Upper lobe of right lung (tissue), 1 donor: ENCODE measurements around the gene DPH7. TPM values are rescaled to one million over a fixed set of nuclear protein-coding genes. Genes with fewer than 3 reads are reported as not detected.

Experiments used
- ATAC-seq: fragments of 200-7000 bp; cut with Tn5 transposase; one replicate; pipeline ENCODE4 v1.9.1; 2020; ENCODE audit warnings: mild to moderate bottlenecking, moderate library complexity
- DNase-seq: peaks from one replicate; pipeline ENCODE4 v3.0.0-alpha.2; 2020
- H3K27ac ChIP-seq: fragments of 200-600 bp; one replicate; pipeline ENCODE4 v1.8.0; 2022
- H3K27me3 ChIP-seq: fragments of 200-600 bp; one replicate; pipeline ENCODE4 v1.8.0; 2022; ENCODE audit warnings: mild to moderate bottlenecking
- H3K36me3 ChIP-seq: fragments of 200-600 bp; one replicate; pipeline ENCODE4 v1.8.0; 2022
- H3K4me1 ChIP-seq: fragments of 200-600 bp; one replicate; pipeline ENCODE4 v1.8.0; 2022
- H3K4me3 ChIP-seq: fragments of 200-600 bp; one replicate; pipeline ENCODE4 v1.8.0; 2022; ENCODE audit warnings: mild to moderate bottlenecking
- H3K9me3 ChIP-seq: fragments of 200-600 bp; one replicate; pipeline ENCODE4 v1.8.0; 2022
- intact Hi-C: fragments of 100-400 bp; cut with DNase I; formaldehyde crosslinking; loops from one replicate; pipeline ENCODE4 v1.11.0; 2022
- total RNA-seq: library from RNA; stranded (reverse); fragmentation: NEBNext Ultra II Directional; extraction: Animal tissue kit (Norgen Biotek cat#: 25700); gene quantifications from one replicate; pipeline ENCODE4 v1.2.1, GENCODE V29; 2021
- TF ChIP-seq, protein P1 (sequence below): fragments of 200-600 bp; IDR thresholded peaks from one replicate; pipeline ENCODE4 v1.8.0; 2022; ENCODE audit warnings: antibody characterized with exemption
- donor health status: DM: no; HTN: yes; CAD: no; lungs with severe emphysema.

Gene DPH7
- total RNA-seq, 1 donor from 2014 or later = 30.2 TPM

- Histone ChIP-seq H3K27ac (no peak overlapping the region), H3K36me3 (no peaks in the 10 kb centered on the region), H3K4me3 (no peak overlapping the region), H3K9me3 (no peaks in the 10 kb centered on the region), H3K4me1 (no peaks in the 10 kb centered on the region), H3K27me3 (no peaks in the 10 kb centered on the region)
- no peak for DNase-seq
- no peak for ATAC-seq
- TF ChIP-seq, protein P1, sequence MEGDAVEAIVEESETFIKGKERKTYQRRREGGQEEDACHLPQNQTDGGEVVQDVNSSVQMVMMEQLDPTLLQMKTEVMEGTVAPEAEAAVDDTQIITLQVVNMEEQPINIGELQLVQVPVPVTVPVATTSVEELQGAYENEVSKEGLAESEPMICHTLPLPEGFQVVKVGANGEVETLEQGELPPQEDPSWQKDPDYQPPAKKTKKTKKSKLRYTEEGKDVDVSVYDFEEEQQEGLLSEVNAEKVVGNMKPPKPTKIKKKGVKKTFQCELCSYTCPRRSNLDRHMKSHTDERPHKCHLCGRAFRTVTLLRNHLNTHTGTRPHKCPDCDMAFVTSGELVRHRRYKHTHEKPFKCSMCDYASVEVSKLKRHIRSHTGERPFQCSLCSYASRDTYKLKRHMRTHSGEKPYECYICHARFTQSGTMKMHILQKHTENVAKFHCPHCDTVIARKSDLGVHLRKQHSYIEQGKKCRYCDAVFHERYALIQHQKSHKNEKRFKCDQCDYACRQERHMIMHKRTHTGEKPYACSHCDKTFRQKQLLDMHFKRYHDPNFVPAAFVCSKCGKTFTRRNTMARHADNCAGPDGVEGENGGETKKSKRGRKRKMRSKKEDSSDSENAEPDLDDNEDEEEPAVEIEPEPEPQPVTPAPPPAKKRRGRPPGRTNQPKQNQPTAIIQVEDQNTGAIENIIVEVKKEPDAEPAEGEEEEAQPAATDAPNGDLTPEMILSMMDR = no peak
- intact Hi-C loops = no loop called here
These were observed 69.5 kb downstream of the DPH7 start for GRCh38 chr9:137509198-137509597.

- H3K27ac ChIP-seq = no peak overlapping the region
- H3K4me1 ChIP-seq = no peaks in the 10 kb centered on the region
- no peaks in the 10 kb centered on the region for H3K9me3 ChIP-seq
- TF ChIP-seq, protein P1 = no peak
- intact Hi-C loops = no loop called here
- no peaks in the 10 kb centered on the region for H3K27me3 ChIP-seq
- DNase-seq (no peak), ATAC-seq (no peak)
- no peaks in the 10 kb centered on the region for H3K36me3 ChIP-seq
- H3K4me3 ChIP-seq = no peak overlapping the region
These were observed 72.0 kb downstream of the DPH7 start for GRCh38 chr9:137506702-137507171.

- H3K4me1 ChIP-seq = no peaks in the 10 kb centered on the region
- no peaks in the 10 kb centered on the region for H3K9me3 ChIP-seq
- H3K36me3 ChIP-seq = no peaks in the 10 kb centered on the region
- no peaks in the 10 kb centered on the region for H3K27me3 ChIP-seq
- no peak for DNase-seq
- intact Hi-C loops = no loop called here
- TF ChIP-seq, protein P1 = no peak
- ATAC-seq = peak; percentile 14
- H3K27ac ChIP-seq = no peak overlapping the region
- no peak overlapping the region for H3K4me3 ChIP-seq
These were observed 72.5 kb downstream of the DPH7 start for GRCh38 chr9:137506274-137506673.

DNA sequence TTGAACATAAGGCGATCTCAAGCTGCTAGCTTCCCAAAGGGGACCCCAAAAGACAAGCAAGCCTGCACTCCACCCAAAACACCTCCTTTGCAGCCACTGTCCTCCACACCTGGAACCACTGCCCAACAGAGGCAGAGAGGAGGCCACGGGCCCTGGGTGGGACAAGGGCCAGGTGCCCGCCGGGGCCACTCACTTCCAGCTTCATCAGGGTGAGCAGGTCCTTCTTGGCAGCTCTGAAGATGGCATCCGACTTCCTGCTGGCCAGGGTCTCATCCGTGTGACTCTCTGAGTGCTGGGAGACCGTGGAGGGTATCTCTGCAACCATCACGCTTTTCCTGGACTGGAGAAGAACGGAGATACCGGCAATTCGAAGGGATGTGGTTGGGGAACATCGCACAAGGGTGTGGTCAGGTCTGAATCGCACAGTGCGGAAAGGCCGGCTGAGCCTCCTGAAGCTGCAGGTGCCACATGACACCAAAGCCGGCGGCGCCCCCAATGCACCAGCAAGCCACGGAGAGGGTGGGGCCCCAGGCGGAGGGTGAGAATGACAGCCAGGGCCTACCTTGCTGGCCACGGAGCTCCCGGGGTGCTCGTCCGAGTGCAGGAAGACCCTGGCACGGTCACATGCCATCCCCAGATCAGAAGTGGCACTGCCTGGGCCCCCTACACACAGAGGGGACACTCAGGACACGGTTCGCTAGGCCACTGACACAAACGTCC lies 73.1 kb downstream of the DPH7 start:
- Histone ChIP-seq H3K4me3 (no peak overlapping the region), H3K27ac (no peak overlapping the region), H3K9me3 (no peaks in the 10 kb centered on the region), H3K4me1 (no peaks in the 10 kb centered on the region), H3K36me3 (no peaks in the 10 kb centered on the region), H3K27me3 (no peaks in the 10 kb centered on the region)
- DNase-seq (no peak), ATAC-seq (no peak)
- TF ChIP-seq, protein P1 = no peak
- intact Hi-C loops = no loop called here

Other genes with a start within 250 kb of the DPH7 start
- gene EXD3, start 155.8 kb downstream of the DPH7 start, total RNA-seq = 27.3 TPM
- gene NOXA1, start 155.5 kb downstream of the DPH7 start, total RNA-seq = 6.5 TPM
- not detected for gene ENTPD8, start 137.6 kb downstream of the DPH7 start, total RNA-seq
- gene NSMF, start 119.6 kb downstream of the DPH7 start, total RNA-seq = 23.9 TPM
- gene PNPLA7, start 28.5 kb downstream of the DPH7 start, total RNA-seq = 13.7 TPM
- 41.6 TPM for gene MRPL41, start 27.0 kb downstream of the DPH7 start, total RNA-seq
- 18.3 TPM for gene ZMYND19, start 11.6 kb upstream of the DPH7 start, total RNA-seq
- 69.1 TPM for gene ARRDC1, start 26.8 kb upstream of the DPH7 start, total RNA-seq
- gene EHMT1, start 40.1 kb upstream of the DPH7 start, total RNA-seq = 82.7 TPM